Mammary epithelial cell (primary cell): ENCODE results near the gene CYB561.

Experiments used
- CTCF ChIP-seq, 2 donors: IDR thresholded peaks in 1 of 2; conservative IDR thresholded peaks in 1 of 2; 2 replicates each; pipeline ENCODE4 v1.5.1; 2011 to 2012; ENCODE audit warnings: inconsistent platforms in 2 of 2, low read length in 2 of 2, mild to moderate bottlenecking in 2 of 2, control low read depth in 1 of 2, low read depth in 1 of 2; ENCODE audit not compliant: insufficient read depth in 1 of 2; ENCODE audit errors: extremely low read depth in 1 of 2
- EZH2 ChIP-seq: IDR thresholded peaks from 2 replicates; pipeline ENCODE4 v1.6.1; 2012; ENCODE audit warnings: low read length, inconsistent platforms, borderline replicate concordance

GRCh38 chr17:63402431-63403212 is 43.5 kb downstream of the CYB561 start:
- TF ChIP-seq CTCF (conservative IDR thresholded peaks at IDR 0.05 in 1 of 2, IDR thresholded peaks at IDR 0.05 in 1 of 2; ENCODE audit: extremely low read depth in 1 of 2, insufficient read depth in 1 of 2, low read depth in 1 of 2, low read length in 2 of 2) (no peak), EZH2 (no peak)
